Limb (tissue), 2 donors: Measurements from ENCODE around the gene SYCE3.

ENCODE experiments used
- DNase-seq, 2 donors: peaks; one replicate each; pipeline ENCODE4 v3.0.0-alpha.2; 2016; ENCODE audit errors: extremely low spot score in 2 of 2

SYCE3 gene

DNA sequence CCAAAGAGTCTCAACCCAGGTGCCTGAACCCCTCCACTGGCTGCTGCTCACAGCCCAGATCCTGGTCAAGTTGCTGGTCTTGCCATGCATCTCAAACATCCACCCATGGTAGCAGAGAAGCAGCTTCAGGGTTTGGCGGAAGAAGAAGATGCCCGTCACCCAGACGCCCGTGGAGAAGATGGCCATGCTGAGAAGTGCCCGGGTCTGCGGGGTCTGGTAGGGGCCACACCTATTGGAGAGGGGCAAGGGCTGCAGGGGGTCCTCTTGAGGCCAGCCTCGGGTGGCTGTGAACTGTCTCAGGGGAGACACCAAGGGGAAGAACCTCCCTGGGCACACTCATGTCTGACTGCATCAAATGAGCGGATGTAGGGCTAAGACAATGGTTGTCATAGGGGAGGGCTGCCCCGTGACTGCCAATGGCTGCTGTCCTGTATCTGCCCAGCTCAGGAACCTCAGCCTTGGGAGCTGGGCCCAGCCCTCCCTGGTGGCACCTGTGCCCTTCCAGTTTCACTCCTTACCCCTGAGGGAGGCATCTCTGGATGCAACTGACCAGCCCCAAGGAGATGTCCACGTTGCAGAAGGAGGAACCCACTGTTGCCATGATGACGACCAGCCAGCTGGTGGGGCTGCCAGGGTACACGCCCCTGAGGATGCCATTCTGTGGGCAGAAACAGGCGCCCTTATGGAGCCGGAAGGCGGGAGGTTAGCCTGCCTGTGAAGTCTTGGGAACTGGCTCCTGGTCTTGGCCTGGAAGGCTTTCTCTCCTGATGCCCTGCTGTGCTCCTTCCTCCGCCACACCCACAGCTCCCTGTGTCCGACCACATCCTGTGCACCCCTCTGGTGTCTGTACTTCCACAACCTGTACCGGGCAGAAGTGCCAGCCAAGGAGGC, 14.3 kb upstream of the SYCE3 start:
- no peak for DNase-seq

DNA sequence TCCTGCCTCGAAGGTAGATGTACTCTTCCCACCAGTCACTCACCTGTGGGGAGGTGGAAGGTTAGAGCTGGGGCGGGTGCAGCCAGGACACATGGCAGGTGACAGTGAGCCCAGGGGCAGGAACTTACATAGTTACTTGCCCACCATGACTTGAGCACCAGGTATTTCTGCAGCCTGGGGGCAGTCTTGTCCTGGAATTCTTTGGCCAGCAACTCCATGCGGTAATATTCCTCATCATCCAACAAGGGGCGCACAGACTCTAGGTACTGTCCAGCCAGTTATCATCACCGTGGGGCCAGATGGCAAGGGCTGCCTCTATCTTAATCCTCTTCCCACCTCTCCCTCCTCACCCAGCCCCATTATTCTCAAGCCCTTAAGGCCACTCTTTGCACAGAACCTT, 13.4 kb upstream of the SYCE3 start:
- no peak for DNase-seq

DNA sequence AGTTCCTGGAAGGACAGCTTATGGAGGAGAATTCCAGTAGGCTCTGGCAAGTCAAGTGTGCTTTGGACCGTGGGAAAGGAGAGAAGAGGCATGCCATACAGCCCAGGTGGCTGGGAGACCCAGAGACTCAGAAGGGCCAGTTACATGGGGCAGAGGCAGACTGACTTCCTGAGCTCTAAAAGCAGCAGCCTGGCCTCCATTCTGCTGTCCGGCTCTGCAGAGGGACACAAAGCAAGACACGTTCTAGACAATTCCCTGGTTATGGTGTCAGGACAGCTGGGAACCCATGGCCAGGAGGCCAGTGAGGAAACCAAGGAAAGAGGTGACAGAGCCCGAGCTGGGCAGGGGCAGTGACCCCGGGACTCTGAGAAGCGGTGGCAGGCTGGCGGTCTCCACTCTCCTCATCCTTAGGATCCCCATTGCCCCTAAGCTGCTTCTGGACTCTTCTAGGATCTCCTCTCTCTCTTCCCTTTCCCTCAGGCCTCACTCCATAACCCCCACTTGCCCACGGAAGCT, 12.8 kb upstream of the SYCE3 start:
- DNase-seq, result no peak

DNA sequence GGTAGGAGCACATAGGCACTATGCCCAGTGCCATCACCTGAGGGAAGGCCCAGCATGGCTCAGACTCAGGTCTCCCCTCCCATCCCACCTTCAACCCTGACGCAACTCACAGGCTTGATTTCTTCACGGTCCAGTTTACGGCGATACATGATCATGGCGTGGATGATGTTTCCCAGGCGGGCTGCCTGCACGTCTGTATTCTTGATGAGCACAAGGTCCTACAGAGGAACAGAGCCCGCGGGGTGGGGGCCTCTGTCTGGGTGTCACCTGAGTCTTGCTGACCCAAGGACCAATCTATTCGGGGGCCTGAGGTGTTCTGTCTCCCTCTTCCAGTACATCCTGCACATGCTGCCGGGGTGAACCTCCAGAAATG, 11.7 kb upstream of the SYCE3 start:
- DNase-seq, result no peak

DNA sequence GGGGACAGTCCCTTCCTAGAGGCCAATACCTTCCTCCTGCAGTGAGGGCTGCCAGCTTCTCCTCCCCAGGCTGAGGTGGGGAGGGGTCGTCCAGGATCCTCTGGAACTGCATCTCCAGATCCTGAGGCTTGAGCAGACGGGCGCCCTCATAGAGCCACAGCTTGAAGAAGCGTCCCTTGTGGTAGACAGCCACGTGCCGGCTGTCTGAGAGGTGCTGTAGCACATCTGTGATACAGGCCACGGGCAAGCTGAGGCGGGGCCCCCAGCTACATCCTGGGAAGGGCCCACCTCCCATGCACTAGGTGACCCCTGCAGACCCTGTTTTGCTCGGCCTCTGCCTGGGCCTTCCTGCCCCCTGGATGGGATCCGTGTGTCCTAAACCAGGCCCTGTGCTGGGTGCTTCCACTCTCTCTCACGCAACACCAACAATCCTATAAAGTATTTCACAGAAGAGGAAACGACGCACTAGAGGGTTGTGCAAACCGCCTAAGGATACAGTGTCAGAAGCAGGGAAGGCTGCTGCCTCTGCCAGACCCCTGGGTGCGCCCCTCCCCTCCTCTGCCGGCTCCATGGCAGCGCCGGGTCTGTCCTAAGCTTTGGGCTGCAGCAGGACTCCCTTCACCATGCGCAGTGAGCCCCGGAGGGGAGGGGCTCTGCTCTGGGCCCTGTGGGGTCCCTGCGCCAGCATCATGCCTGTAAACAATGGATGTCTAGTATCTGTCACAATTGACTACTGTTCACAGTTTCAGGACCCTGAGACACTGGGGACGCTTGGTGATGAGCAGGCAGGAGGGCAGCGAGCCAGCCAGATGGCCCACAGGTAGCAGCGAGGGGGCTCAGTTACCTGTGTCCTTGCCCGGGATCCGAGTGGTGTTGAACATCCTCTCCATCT, 11.0 kb upstream of the SYCE3 start:
- no peak for DNase-seq

DNA sequence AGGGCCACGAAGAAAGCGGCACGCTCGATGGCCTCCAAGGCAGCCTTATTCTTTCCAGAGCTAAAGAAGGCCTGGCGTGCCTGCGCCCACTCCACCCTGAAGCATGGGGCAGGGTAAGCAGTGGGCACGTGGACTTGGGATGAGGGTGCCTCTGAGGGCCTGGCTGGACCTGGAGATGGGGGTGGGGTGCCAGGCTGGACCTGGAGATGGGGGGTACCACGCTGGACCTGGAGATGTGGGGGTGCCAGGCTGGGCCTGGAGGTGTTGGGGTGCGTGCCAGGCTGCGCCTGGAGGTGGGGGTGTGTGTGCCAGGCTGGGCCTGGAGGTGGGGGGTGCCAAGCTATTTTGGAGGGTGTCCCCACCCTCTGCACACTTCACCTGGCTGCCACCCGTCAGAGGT, 10.2 kb upstream of the SYCE3 start:
- no peak for DNase-seq

DNA sequence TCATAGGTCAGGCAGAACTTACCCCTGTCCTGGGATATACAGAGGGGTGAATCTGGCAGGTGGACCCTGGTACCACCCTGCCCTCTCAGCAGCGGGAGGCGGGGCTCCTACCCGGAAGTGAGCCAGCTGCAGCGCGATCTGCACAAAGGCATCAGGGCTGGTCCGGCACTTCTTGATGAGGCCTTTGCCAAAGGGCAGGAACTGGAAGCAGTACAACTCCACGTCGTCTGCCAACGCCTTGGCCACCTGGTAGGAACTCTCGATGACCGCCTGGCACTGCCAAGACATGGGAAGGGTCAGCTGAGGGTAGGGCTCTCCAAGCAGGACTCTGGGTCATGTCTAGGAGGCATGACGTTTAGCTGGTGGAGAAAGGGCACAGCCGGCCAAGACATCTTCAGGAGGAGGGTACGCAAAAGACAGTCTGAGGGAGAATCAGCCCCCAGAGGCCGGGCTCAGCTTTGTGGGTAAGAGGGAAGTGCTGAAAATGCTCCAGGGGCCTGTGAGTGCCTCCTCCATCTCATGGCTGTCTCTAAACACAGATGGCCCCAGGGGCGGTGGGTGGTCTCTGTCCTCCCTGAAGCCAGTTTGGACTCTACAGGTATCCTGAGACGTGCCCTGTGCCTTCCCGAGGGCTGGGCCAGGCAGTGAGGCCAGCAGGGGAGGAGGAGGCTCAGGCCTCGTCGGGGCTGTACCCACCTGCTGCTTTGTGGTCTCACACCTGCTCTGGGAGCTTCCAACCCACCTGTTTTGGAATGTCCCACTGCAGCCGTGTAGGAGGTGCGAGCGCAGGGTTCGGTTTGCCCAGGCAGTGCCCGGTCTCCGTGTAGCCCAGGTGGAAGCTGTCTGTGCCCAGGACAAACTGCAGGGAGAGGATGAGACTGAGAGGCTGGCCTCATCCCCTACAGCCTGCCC, 8.8 kb upstream of the SYCE3 start:
- no peak for DNase-seq

DNA sequence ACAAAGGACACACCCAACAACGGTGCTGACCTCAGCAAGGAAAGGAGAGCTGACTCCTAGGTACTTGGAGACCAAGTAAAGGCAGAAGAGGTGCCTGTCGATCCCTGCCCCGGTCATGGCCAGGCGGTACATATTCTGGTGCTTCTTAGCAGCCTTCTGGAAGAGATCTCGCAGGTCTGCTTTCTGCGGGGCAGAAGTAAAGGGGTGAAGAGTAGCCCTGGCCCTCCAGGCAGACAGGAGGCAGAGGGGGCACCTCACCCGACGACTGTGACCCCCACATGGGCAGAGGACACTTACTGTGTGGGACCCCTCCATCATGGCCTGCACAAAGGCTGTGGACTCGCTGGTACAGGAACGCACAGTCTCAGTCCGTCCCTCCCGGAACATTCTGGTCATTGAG, 8.1 kb upstream of the SYCE3 start:
- no peak for DNase-seq

DNA sequence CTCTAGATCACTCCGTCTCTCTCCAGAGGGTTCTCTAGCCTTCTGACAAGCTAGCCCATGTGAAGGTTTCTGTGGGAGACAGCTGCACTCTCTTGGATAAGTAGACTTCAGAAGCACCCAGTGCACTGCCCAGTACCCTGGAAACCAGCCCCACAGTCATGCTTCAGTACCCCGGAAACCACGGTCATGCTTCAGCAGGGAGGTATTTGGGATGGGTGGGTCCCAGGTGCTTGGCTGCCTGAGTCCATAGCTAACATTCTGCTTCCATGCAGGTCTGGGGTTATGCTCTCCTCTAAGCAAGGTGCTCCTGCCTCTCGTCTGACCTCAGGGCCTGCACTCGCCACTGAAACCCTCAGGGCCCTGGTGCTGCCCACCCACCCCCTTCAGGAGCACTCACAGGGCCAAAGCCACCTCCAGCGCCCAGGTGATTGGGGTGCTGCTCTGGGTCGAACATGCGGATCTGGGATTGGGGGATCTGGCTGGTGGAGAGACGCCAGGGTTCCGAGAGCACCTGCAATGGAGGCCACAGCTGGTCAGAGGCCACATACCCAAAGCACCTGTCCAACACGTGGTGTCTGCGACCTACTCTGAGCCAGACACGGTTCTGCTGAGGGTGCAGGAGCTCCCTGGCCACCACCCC, 7.3 kb upstream of the SYCE3 start:
- no peak for DNase-seq

DNA sequence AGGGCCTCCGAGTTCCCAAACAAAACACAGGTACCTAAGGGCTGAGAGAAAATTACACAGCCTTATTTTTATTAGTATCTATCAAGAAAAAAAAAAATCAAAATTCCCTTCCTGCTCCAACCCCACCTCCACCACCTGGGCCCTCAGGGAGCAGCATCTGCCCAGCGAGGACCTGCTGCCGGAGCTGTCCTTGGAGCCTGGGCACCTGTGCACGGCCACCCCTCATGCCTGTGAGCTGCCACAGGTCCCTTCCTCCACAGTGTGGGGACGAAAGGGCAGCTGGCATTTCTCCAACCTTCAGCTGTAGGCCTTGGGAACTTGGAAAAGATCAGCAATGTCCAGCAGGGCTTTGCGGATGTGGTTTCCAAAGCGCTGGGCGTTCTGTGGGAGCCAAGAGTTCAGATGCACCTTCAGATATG, 6.3 kb upstream of the SYCE3 start:
- DNase-seq, result no peak

DNA sequence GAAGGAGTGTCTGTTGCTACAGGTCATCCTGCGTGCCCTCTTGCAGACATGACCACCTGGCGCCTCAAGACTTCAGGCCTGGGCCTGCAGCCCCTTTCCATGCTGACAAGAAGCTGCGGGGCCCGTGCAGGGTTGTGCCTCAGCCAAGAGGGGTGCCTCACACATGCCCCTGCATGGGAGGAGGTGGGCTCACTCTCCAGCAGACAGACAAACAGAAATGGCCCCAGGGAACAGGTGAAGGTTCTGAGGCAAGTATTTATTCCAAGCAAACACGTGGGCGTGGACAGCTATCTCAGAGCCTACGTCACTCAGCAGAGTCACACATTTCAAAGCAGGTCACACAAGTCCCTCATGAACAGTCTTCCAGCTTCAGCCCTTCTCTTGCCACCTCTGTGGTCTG, 5.9 kb upstream of the SYCE3 start:
- DNase-seq, result no peak

DNA sequence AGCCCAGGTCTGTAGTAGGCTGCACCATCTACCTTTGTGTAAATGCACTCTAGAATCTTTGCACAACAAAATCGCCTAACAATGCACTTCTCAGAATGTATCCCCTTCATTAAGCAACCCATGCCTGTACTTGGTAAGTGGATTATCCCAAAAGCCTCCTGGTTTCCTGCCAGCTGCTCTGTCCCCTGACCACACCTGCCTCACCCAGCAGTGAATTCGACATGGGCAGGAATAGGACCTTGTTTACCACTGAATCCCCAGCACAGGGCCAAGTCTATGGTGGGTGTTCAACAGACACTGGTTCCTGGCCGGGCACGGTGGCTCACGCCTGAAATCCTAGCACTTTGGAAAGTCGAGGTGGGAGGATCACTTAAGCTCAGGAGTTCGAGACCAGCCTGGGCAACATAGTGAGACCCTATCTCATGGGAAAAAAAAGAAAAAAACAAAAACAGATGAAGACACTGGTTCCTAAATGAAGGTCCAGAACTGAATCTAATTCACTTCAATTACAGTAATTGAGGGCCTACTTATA, 5.1 kb upstream of the SYCE3 start:
- DNase-seq, result no peak

DNA sequence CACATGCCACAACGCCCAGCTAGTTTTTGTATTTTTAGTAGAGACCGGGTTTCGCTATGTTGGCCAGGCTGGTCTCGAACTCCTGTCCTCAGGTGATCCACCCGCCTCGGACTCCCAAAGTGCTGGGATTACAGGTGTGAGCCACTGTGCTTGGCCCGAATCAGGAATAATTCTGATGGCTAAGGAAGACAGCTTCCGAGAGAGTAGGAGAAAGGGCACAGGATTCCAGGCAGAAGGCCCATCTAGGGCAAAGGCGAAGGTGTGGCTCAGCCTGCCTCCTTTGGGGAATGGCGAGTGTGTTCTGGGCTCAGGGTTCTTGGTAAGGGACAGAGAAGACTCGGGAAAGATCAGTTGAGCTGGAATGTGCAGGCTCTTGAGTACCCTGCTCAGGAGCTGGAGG, 1.6 kb upstream of the SYCE3 start:
- no peak for DNase-seq

DNA sequence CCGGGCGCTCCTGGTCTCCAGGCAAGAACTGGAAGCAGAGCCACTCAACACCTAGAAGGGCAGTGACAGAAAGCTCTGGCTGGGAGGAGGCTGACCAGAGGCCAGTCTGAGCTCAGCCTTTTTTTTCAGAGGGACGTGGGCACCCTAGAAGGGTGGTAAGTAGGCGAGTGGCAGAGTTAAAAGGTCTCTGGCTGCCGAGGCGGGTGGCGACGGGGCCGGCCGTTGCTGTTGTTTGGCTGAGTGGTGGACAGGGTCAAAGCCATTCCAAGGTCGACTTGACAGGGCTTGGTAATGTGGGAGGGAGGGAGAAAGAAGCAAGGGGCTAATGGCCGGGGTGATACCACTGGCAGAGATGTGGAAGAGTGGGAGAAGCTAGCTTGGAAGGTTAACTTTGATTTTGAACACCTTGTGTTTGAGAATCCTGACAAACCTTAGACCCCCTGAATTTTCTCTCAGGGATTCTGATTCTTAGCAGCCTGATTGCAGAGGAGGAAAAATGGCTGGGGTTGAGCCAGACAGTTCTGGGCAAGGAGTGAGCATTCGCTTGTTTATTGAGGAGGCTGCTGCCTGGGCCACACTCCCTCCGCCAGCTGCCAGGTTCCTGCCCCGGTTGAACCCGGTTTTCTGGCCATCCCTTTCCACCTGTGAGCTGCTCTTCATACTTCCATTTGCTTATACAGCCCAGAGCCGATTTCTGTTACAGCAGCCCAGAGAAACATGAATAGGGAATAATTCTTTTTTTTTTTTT, 868 bp upstream of the SYCE3 start:
- no peak for DNase-seq

DNA sequence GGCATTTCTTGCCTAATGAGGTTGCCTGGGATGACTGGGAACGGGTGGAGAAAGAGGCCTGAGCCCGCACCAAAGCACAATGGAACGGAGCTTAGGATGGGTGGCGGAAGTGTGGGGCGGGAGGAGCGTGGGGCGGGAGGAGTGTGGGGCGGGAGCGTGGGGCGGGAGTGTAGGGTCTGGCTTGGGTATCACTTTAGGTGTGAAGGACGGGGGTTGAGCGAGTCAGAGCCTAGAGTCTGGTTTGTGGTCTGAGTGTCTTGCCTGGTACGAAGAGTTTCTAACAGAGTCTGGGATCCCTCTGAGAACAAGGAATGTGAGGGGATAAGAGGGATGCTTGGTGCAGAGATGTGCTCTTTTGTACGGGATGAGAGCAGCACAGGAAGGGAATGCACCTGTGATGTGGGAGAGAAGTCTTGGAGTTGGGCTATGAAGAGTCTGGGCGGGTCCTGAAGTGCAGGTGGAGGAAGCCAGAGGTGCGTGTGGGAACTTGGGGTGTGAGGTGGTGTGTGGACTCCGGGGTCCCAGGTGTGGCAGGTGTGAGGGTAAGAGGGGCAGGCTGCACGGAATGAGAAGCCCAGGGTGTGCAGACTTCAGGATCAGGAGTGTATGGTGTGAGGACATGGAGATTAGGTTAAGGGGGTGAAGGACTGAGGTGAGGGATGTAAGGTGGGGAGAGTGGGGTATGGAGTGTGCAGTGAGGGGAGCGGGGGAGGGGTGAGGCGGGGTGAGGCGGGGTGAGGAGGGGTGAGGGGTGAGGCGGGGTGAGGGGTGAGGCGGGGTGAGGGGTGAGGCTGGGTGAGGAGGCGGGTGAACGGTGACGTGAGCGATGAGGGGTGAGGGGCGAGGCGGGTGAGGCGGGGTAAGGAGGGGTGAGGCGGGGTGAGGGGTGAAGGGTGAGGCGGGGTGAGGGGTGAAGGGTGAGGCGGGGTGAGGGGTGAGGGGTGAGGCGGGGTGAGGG, 1.0 kb downstream of the SYCE3 start:
- DNase-seq, result no peak

DNA sequence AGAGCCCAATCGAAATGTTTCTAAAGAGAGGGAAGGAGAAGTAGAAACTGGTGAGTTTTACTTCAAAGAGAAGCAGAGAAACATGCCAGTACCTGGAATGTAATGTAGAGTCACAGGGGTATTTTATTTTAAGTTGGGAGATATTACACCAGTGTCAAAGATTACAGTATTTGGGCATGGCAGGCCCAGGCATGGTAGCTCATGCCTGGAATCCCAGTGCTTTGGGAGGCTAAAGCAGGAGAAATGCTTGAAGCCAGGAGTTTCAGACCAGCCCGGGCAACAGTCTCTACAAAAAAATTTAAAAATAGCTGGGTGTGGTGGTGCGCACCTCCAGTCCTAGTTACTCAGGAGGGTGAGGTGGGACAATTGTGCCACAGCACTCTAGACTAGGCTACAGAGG, 2.7 kb downstream of the SYCE3 start:
- no peak for DNase-seq

DNA sequence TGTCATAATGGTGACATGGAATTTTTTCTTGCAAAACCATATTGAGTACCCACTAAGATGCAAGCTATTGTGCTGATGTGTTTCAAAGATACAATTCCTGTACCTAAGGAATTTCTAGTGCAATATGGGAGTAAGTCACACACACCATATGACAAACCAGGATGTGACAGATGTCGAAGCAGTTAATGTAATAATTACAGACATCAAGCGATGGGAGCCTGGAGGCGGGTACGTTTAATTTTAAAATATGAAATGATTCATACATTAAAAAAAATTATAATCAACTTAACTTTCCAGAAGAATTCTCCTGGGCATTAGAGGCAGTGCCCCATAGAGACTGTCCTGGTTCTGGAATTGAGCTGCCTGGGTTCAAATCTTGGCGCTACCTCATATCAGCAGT, 6.0 kb downstream of the SYCE3 start:
- no peak for DNase-seq

DNA sequence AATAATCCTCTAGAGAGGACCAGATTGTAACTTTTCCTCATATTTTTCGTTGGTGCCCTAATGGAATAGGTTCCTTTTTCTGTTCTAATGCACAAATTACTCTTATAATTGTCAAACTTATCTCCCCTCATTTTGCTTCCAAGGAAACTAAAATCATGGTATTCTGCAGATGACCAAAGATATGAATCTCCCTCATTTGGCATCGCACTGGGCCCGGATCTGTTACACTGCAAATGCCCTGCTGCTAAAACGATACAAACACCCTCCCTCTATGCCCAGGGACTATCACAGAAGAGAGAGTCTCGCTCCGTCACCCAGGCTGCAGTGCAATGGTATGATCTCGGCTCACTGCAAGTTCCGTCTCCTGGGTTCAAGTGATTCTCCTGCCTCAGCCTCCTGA, 9.4 kb downstream of the SYCE3 start:
- no peak for DNase-seq
